HEK293 (cell line): ENCODE data around the gene STX10.

Source experiments
- CTCF ChIP-seq: fragments of 450-650 bp; formaldehyde crosslinking; IDR thresholded peaks from 2 replicates; pipeline ENCODE4 v1.5.1; 2016; ENCODE audit warnings: missing biosample characterization, missing genetic modification characterization
- HOXA7 ChIP-seq: sonication (generic); formaldehyde crosslinking; IDR thresholded peaks from 2 replicates; pipeline ENCODE4 v1.8.1; 2022; ENCODE audit warnings: missing genetic modification reagents, borderline replicate concordance
- KLF7 ChIP-seq: fragments of 450-650 bp; formaldehyde crosslinking; IDR thresholded peaks from 2 replicates; pipeline ENCODE4 v1.5.1; 2016; ENCODE audit warnings: missing biosample characterization, missing genetic modification characterization, borderline replicate concordance
- PRDM10 ChIP-seq: fragments of 450-650 bp; formaldehyde crosslinking; IDR thresholded peaks from 2 replicates; pipeline ENCODE4 v1.5.1; 2016; ENCODE audit warnings: missing biosample characterization, missing genetic modification characterization
- TSHZ1 ChIP-seq: fragments of 450-650 bp; formaldehyde crosslinking; IDR thresholded peaks from 2 replicates; pipeline ENCODE4 v1.5.1; 2016; ENCODE audit warnings: missing biosample characterization, missing genetic modification characterization, borderline replicate concordance
- ZNF121 ChIP-seq: fragments of 450-650 bp; formaldehyde crosslinking; IDR thresholded peaks from 2 replicates; pipeline ENCODE4 v1.5.1; 2016; ENCODE audit warnings: missing biosample characterization, missing genetic modification characterization
- ZNF830 ChIP-seq: fragments of 450-650 bp; IDR thresholded peaks from 2 replicates; pipeline ENCODE4 v1.5.0; 2018; ENCODE audit warnings: missing biosample characterization, missing genetic modification characterization, low read depth, mild to moderate bottlenecking, moderate library complexity

- TF ChIP-seq PRDM10, result no peak
- no peak for TF ChIP-seq CTCF
- TF ChIP-seq ZNF121 (tag by site-specific recombination), result no peak
- TF ChIP-seq TSHZ1 (tag by site-specific recombination), result no peak
- TF ChIP-seq ZNF830 (tag by site-specific recombination), result no peak
- TF ChIP-seq HOXA7 (CRISPR knock-in tag), result no peak
- TF ChIP-seq KLF7, result no peak
Observed at GRCh38 chr19:13112555-13112954, 37.6 kb downstream of the STX10 start.
